Subcutaneous adipose tissue (tissue), 4 donors: ENCODE measurements around the gene VSIG4. TPM values are rescaled to one million over a fixed set of nuclear protein-coding genes. Genes with fewer than 3 reads are reported as not detected.

ENCODE experiments used
- total RNA-seq, 4 donors: library from RNA; depleted of rRNA; stranded (reverse); fragments of >200 nt; gene quantifications; one replicate each; pipeline ENCODE4 v1.1.0, GENCODE V29; 2016
- TF ChIP-seq, protein P1 (sequence below): fragments of 450-650 bp; IDR thresholded peaks from one replicate; pipeline ENCODE4 v1.5.1; 2016; ENCODE audit warnings: low read depth, mild to moderate bottlenecking, control low read depth, antibody characterized with exemption, moderate library complexity

VSIG4 gene
- total RNA-seq, 4 donors from 2014 or later, result 202 to 793 (median 487) TPM

GRCh38 chrX:65990702-65991101 lies 49.2 kb downstream of the VSIG4 start:
- TF ChIP-seq, protein P1, sequence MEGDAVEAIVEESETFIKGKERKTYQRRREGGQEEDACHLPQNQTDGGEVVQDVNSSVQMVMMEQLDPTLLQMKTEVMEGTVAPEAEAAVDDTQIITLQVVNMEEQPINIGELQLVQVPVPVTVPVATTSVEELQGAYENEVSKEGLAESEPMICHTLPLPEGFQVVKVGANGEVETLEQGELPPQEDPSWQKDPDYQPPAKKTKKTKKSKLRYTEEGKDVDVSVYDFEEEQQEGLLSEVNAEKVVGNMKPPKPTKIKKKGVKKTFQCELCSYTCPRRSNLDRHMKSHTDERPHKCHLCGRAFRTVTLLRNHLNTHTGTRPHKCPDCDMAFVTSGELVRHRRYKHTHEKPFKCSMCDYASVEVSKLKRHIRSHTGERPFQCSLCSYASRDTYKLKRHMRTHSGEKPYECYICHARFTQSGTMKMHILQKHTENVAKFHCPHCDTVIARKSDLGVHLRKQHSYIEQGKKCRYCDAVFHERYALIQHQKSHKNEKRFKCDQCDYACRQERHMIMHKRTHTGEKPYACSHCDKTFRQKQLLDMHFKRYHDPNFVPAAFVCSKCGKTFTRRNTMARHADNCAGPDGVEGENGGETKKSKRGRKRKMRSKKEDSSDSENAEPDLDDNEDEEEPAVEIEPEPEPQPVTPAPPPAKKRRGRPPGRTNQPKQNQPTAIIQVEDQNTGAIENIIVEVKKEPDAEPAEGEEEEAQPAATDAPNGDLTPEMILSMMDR, result no peak

- TF ChIP-seq, protein P1, result no peak
These were observed 52.1 kb downstream of the VSIG4 start for GRCh38 chrX:65987811-65988210.

DNA sequence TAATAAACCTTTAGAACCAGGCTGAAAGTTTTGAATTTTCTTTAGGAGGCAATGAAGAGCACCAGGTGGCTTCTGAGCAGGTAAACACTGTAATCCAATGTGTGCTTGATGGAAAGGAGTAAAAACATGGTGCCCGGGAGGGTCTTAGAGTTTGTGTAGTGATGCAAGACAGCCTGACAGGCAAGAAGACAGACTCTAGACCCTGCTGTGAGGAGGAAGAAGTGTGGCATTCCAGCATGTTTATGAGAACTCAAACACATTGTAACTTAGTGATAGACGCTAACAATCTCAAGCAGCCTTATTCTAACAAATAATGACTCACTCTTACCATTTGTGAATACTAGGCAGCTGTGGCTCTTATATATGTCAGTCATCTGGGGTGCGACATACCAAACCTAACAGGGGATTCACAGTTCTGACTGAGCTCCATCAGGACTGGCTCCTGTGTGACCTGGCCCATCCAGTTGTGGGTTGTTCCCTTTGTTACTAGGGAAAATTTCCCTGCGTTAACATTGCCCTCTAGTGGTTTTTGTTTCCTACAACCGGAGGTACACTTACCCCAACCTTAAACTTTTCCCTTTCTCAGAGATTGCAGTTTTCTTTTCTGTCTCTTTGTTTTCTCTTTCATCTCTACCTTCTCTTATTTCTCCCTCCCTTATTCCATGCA lies 53.8 kb downstream of the VSIG4 start:
- TF ChIP-seq, protein P1, result no peak

GRCh38 chrX:65985211-65985610 lies 54.7 kb downstream of the VSIG4 start:
- TF ChIP-seq, protein P1, result no peak

DNA sequence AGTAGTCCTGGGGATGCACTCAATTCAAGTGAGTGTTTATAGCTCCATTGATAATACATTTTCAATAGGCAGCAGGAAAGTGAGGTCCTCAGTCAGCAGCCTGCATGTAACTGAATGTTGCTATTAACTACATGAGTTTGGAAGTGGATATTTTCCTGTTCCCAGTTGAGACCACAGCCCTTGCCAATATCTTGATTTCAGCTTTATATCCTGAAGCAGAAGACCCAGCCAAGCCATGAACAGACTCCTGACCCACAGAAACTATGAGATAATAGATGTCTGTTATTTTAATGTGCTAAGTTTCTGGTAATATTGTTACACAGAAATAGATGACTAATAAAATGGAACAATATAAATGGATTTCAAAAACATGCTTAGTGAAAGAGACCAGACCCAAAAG lies 63.7 kb downstream of the VSIG4 start:
- TF ChIP-seq, protein P1, result no peak

Other genes with a start within 250 kb of the VSIG4 start
- gene HEPH, start 124.2 kb upstream of the VSIG4 start, total RNA-seq, result 1 to 10 TPM in 3 of 4 donors, under 1 TPM in 1; 0.49 to 7.0 (median 4.4) TPM